Gastroesophageal sphincter (tissue), 4 donors: ENCODE measurements around the gene MAK. TPM values are rescaled to one million over a fixed set of nuclear protein-coding genes. Genes with fewer than 3 reads are reported as not detected.

Experiments
- ATAC-seq: fragments of 150-250 bp; one replicate; pipeline ENCODE4 v1.9.1; 2016; ENCODE audit warnings: mild to moderate bottlenecking, moderate library complexity
- H3K27ac ChIP-seq, 4 donors: fragments of 200-600 bp; sonication (generic) in 3 of 4; 1 replicate in 3 of 4; 2 replicates in 1 of 4; pipeline ENCODE4 v1.5.1; 2016 to 2019
- H3K27me3 ChIP-seq: fragments of 200-600 bp; sonication (generic); one replicate; pipeline ENCODE4 v1.5.1; 2019
- H3K36me3 ChIP-seq, 2 donors: fragments of 200-600 bp; sonication (generic); one replicate each; pipeline ENCODE4 v1.5.1; 2019; ENCODE audit warnings: control low read depth in 1 of 2
- H3K4me1 ChIP-seq, 3 donors: fragments of 200-600 bp; sonication (generic); 1 replicate in 2 of 3; 2 replicates in 1 of 3; pipeline ENCODE4 v1.5.1; 2016 to 2019; ENCODE audit warnings: control low read depth in 2 of 3
- H3K4me3 ChIP-seq, 2 donors: fragments of 200-600 bp; sonication (generic); one replicate each; pipeline ENCODE4 v1.5.1; 2019; ENCODE audit warnings: mild to moderate bottlenecking in 1 of 2, moderate library complexity in 1 of 2
- H3K9me3 ChIP-seq, 3 donors: fragments of 200-600 bp; sonication (generic); one replicate each; pipeline ENCODE4 v1.5.1; 2017 to 2019; ENCODE audit warnings: control low read depth in 2 of 3
- CTCF ChIP-seq, 4 experiments: fragments of 200-600 bp in 2 of 4; fragments of 450-650 bp in 2 of 4; sonication (generic) in 1 of 4; IDR thresholded peaks; one replicate each; pipeline ENCODE4 v1.5.1; 2017 to 2019; ENCODE audit warnings: antibody characterized with exemption in 4 of 4, mild to moderate bottlenecking in 2 of 4, moderate library complexity in 2 of 4
- EP300 ChIP-seq: sonication (generic); formaldehyde crosslinking; IDR thresholded peaks from one replicate; pipeline ENCODE4 v1.6.1; 2017; ENCODE audit warnings: antibody characterized with exemption, mild to moderate bottlenecking
- POLR2A ChIP-seq, 2 donors: fragments of 450-650 bp; IDR thresholded peaks; one replicate each; pipeline ENCODE4 v1.6.1; 2017; ENCODE audit warnings: antibody characterized with exemption in 2 of 2, mild to moderate bottlenecking in 2 of 2, moderate library complexity in 1 of 2
- POLR2AphosphoS5 ChIP-seq: sonication (generic); formaldehyde crosslinking; IDR thresholded peaks from one replicate; pipeline ENCODE4 v1.6.1; 2017; ENCODE audit warnings: antibody characterized with exemption
- WGBS, 2 donors: methylation state at CpG; one replicate each; pipeline ENCODE4 v1.1.5; 2018; ENCODE audit warnings: low coverage in 1 of 2; 5-methylcytosine and 5-hydroxymethylcytosine counted together
- total RNA-seq, 4 donors: library from RNA; depleted of rRNA; stranded (reverse); fragments of >200 nt; gene quantifications; one replicate each; pipeline ENCODE4 v1.1.0, GENCODE V29; 2016

MAK gene
- total RNA-seq, 4 donors from 2014 or later = 0.07 to 0.67 TPM; not detected in 2

DNA sequence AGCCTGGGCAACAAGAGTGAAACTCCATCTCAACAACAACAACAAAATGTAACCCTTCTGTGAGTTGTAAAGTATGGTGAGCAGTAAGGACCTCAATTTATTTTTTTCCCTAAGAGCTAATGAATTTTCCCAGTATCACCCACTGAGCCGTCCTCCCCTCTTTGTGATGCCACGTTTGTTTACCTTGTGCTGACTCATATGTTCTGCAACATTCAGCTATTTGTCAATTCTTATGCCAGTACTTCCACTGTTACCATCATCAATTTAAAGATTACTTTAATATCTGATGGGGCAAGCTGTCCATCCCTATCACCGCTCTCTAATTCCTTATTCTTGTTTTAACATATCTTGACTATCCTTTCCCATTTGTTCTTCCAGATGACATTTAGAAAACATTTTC lies 37.5 kb downstream of the MAK start:
- Histone ChIP-seq H3K4me1 (no peaks in the 10 kb centered on the region), H3K4me3 (no peak overlapping the region), H3K27ac (no peak overlapping the region), H3K9me3 (no peaks in the 10 kb centered on the region), H3K36me3 (peaks cover 0 to 5% of the 10 kb centered on the region in 2 donors), H3K27me3 (no peaks in the 10 kb centered on the region)
- TF ChIP-seq POLR2AphosphoS5 (no peak), CTCF (IDR thresholded peaks at IDR 0.05) (no peak), EP300 (no peak), POLR2A (IDR thresholded peaks at IDR 0.05) (no peak)
- ATAC-seq = no peak
- 48 to 69% methylated on average over 3 of the region's 3 CpGs for WGBS, 2 donors

- no peaks in the 10 kb centered on the region for H3K9me3 ChIP-seq
- H3K4me3 ChIP-seq = no peak overlapping the region
- ATAC-seq = no peak
- 67 to 82% methylated on average over 2 to 3 of the region's 3 CpGs for WGBS, 2 donors
- H3K4me1 ChIP-seq = no peaks in the 10 kb centered on the region
- no peak overlapping the region for H3K27ac ChIP-seq
- no peaks in the 10 kb centered on the region for H3K27me3 ChIP-seq
- TF ChIP-seq POLR2AphosphoS5 (no peak), POLR2A (IDR thresholded peaks at IDR 0.05) (no peak), EP300 (no peak), CTCF (IDR thresholded peaks at IDR 0.05) (no peak)
- H3K36me3 ChIP-seq = peaks cover 0 to 24% of the 10 kb centered on the region in 2 donors
These were observed 44.1 kb downstream of the MAK start for GRCh38 chr6:10794239-10794638.

DNA sequence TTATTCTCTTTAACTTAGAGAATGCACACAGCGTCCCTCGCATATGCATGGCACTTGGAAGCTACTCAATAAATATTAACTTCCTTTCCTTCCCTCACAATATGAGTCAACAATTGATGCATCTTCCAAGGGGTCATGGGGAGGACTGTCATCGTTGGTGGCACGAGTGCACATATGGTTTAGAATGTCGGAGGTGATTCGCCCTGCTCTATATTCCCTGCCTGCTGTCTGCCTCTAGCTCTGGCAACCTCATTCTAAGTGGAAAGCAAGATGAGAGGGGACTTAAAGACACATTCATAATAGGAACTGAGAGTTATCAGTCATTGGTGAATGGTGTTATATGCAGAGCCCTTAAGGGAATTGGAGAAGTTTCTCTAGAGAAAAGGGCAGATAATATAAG lies 44.6 kb downstream of the MAK start:
- 80 to 100% methylated on average over 1 to 6 of the region's 6 CpGs for WGBS, 2 donors
- Histone ChIP-seq H3K4me3 (no peak overlapping the region), H3K27ac (no peak overlapping the region), H3K27me3 (no peaks in the 10 kb centered on the region), H3K9me3 (no peaks in the 10 kb centered on the region), H3K36me3 (peaks cover 0 to 27% of the 10 kb centered on the region in 2 donors), H3K4me1 (no peaks in the 10 kb centered on the region)
- TF ChIP-seq POLR2A (IDR thresholded peaks at IDR 0.05) (no peak), POLR2AphosphoS5 (no peak), CTCF (IDR thresholded peaks at IDR 0.05) (no peak)
- ATAC-seq = no peak

DNA sequence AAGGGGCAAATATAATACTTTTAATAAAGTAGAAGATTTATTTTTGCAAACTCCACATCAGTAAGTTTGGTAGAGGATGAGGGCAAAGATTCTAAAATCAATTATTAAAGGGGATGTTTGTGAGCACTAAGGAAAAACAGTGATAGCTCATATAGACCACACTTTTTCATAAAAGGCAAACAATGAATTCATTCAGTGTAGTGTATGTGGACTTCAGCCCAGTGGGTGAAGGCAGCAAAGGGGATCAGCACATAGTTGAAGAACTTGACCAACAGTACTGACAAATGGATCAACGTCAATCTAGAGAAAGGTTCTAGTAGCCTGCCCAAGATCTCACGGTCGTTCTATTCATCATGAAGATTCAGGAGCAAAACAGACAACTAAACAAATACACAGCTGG lies 45.3 kb downstream of the MAK start:
- peaks cover 0 to 27% of the 10 kb centered on the region in 2 donors for H3K36me3 ChIP-seq
- no peak overlapping the region for H3K4me3 ChIP-seq
- no peak overlapping the region for H3K27ac ChIP-seq
- H3K9me3 ChIP-seq = no peaks in the 10 kb centered on the region
- no peaks in the 10 kb centered on the region for H3K4me1 ChIP-seq
- ATAC-seq = no peak
- WGBS, 2 donors = 85 to 94% methylated on average over 2 to 3 of the region's 3 CpGs
- TF ChIP-seq EP300 (no peak), CTCF (IDR thresholded peaks at IDR 0.05) (no peak)
- no peaks in the 10 kb centered on the region for H3K27me3 ChIP-seq

DNA sequence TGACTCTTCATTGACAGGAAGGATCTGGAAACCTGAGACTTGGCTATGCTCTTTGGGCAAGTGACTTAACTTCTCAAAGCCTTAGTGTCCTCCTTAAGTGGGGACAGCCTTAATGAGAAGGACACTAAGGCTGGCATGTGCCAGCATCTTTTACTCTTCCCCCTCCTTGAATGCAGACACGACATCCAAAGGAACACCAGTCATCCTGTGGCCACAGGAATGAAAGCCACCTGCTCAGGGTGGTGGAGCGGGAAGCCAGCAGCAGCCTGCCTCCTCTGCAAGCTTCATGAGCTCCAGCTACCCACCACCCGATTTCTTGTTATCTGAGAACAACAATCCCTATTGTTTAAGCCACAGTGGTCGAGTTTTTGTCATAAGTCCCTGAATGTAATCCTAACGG lies 46.2 kb downstream of the MAK start:
- 83 to 92% methylated on average over 2 to 4 of the region's 5 CpGs for WGBS, 2 donors
- no peaks in the 10 kb centered on the region for H3K27me3 ChIP-seq
- TF ChIP-seq POLR2A (IDR thresholded peaks at IDR 0.05) = no peak
- no peak for TF ChIP-seq POLR2AphosphoS5
- no peak for ATAC-seq
- H3K4me3 ChIP-seq = no peak overlapping the region
- no peak overlapping the region for H3K27ac ChIP-seq
- H3K36me3 ChIP-seq = peaks cover 0 to 27% of the 10 kb centered on the region in 2 donors
- no peaks in the 10 kb centered on the region for H3K4me1 ChIP-seq
- no peaks in the 10 kb centered on the region for H3K9me3 ChIP-seq
